NCI-H2107 treated with DMSO at 0.1 percent for 48 hours (cell line): Measurements from ENCODE around the gene TTLL10.

ENCODE experiments used
- DNase-seq: peaks from one replicate; lab custom pipeline; 2025; ENCODE audit not compliant: unreplicated experiment; lab: John Stamatoyannopoulos, UW

Gene TTLL10

GRCh38 chr1:1157426-1157913 lies 16.2 kb upstream of the TTLL10 start:
- DNase-seq = no peak

GRCh38 chr1:1157914-1158710 lies 15.6 kb upstream of the TTLL10 start:
- DNase-seq = no peak

DNA sequence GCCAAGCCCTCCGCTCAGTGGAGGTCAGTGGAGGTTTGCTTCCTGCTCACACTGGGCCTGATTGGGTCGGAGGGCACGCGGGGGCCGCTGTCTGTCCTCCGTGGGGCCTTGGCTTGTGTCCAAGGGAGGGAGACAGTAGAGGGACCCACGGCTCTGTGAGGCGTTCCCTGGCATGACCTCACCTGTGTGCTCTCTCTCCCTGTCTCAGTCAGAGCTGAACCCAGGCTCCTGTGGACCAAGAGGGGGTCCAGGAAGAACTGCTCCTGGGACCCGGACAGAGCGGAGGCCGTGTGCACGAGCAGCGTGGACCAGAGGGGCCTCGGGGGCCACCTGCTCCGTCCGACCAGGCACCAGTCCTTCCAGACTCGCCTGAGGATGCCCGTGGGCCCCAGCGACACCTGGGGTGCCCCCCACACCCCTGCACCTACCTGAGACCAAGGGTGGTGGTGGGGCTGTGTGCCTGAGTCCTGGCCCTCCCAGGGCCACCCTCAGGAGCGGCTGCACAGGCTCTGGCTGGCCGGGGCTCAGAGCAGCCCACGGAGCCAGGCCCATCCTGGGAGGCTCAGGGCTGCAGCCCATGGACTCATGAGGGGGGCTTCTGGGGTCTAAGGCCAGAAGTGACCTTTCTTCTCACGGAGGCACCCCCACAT lies 13.3 kb upstream of the TTLL10 start:
- no peak for DNase-seq

- DNase-seq = no peak
These were observed 12.5 kb upstream of the TTLL10 start for GRCh38 chr1:1161078-1161682.

- DNase-seq = no peak
These were observed 12.0 kb upstream of the TTLL10 start for GRCh38 chr1:1161683-1162079.

GRCh38 chr1:1162597-1163537 lies 10.8 kb upstream of the TTLL10 start:
- peak; percentile 29 for DNase-seq

DNA sequence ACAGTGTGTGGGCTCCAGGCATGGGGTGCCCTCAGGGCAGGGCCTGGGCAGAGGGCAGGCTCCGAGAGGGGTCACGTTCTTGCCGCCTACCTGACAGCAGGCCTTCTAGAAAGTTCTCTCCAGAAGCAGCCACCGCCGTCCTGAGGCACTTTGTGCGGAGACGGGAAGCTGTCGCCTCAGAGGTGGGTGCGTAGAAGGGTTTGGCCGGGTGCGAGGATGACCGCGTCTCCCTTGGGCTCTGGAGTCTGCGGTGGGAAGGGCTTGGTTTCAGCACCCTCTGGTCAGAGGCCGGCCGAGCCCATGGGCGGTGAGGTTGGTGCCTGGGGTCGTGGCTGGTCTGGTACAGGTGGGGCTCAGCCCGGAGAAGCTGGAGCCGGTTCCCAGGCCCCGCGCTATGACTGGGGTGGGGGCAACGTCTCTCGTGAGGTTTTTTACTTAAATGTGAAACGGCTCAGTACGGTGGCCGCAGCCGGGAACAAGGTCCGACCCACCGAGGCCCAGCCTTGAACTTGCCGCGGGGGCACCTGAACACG lies 10.1 kb upstream of the TTLL10 start:
- DNase-seq = no peak

- DNase-seq = no peak
These were observed 9.3 kb upstream of the TTLL10 start for GRCh38 chr1:1164361-1164700.

- no peak for DNase-seq
These were observed 8.8 kb upstream of the TTLL10 start for GRCh38 chr1:1164701-1165451.

DNA sequence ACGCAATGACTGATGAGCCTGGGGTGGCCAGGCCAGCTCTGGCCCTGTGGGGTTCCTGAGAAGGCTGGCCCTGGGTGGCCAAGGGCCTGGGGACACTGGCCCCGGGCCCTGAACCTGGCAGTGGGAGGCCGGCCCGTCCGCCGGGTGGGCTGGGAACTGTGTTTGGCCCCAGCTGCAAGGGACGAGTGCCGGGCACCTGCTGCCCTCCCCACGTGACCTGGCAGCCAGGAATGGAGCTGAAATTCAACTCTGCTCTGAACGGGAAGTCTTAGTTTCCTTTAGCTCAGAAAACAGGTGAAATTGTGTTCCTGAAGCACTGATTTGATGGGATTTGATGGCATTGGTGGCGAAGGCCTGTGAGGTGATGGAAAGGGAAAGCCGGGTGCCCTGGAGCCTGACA lies 8.2 kb upstream of the TTLL10 start:
- DNase-seq = no peak

DNA sequence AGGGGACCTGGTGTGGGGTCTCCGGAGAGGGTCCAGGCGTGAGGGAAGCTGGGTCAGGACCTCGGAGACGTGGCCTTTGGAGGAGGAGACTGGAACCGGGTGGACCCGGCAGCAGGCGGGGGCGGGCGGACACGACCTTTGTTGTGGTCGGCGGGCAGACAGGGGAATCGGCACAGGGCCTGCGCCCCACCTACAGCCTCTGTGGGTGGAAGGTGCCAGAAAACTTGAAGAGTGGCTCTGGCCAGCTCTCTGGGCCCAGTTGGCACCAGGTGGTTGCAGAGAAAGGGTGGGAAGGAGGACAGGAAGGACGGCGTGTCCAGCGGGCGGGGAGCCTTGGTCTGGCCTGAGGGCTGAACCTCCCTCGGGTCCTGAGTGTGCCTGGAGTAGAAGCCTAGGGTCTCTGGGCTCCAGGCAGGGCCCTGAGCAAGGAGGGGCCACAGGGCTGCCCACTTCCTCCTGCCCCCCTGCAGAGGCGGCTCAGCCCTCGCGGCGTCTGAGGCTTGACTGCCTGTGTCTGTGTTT lies 7.7 kb upstream of the TTLL10 start:
- no peak for DNase-seq

DNA sequence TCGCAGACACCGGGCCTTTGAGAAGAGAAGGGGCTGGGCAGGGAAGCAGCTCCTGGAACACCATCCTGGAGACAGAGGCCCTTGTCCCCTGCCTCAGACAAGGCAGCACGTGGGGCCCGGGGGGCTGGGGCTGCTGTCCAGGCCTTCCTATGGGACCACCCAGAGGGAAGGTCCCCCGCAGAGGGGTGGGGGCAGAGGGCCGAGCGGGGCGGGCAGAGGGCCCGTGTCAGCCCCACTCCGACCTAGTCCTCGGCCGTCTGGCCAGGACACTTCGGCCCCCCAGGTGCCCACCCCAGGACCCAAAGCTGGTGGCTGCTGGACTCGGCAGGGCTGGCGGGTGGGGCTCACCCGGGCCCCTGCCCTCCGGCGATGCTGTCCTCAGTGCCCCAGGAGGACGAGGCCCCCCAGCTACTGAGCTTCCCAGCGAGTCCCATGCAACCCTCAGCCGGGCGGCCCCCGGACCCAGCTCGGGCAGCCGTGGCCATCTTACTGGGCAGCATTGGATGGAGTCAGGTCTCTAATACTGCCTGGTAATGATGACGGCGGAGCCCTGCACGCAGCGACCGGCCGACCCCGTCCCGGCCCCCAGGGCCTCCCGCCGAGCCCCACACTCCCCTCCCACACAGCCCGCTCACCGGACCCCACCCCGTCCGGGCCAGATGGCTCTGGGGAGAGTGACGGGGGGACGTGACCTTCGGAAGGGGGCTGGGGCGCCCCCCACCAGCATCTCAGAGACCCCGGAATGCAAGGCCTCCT lies 6.9 kb upstream of the TTLL10 start:
- no peak for DNase-seq

GRCh38 chr1:1167398-1167821 lies 6.3 kb upstream of the TTLL10 start:
- no peak for DNase-seq

DNA sequence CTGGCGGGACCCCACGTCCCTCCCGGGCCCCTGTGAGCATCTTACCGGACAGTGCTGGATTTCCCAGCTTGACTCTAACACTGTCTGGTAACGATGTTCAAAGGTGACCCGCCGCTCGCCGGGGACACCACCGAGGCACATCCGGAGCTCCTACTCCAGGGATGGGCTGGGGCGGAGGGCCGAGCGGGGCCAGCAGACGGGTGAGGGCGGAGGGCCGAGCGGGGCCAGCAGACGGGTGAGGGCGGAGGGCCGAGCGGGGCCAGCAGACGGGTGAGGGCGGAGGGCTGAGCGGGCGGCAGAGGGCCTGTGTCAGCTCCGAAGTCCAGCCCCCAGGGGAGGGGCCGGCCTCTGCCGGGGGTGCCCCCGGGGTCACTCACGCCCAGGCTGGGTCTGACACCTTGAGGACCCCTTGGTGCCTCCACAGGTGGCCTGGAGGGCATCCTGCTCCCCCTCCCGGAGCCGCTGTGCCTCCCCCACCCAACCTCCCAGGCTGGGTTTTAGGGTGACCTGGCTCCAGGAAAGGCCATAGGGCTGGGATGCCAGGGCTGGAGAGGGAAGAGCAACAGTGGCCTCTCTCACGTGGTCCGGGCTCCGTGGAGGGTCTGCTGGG lies 5.7 kb upstream of the TTLL10 start:
- DNase-seq = no peak

- DNase-seq = no peak
These were observed 4.9 kb upstream of the TTLL10 start for GRCh38 chr1:1168451-1169411.

DNA sequence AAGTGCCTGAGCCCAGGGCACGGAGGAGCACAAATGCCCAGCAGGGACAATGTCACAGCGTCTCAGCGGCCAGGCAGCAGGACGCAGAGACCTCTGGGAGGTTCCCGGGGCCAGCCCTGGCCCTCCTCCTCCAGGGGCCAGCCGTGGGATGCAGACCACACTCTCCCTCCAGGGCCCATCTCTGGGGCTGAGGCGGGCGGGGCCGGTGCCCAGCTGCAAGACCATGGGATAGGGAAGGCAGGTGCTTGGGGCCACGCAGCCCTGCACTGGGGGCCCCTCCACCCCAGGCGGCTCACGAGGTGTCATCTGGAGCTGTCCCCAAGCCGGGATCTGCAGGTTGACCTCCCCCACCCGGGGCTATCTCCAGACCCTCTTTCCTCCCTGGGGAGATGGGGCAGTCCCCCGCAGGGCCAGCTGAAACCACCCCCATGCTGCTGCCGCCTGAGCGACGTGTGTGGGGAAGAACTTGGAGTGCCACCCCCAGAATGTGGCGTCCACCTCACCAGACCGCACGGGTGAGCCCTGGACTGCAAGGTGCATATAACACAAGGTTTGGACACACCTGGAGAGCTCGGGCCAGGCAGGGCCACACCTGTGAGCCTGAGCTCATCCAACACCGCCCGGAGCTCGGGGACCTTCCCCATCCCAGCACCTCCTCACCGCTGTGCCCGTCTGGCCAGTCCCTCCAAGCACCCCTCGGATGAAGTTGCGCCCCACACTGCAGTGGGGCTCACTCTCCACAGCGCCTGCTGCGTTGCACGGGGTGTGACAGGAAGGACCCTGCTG lies 4.1 kb upstream of the TTLL10 start:
- DNase-seq = no peak
